SK-N-MC (cell line): ENCODE measurements around the gene ZNF74.
"Not testable (repeated sequence)": the region's sequence is repeated elsewhere in the genome, so short reads cannot be mapped to it uniquely, and the experiment has no call there.

Experiments used
- EZH2 ChIP-seq: fragments of 200-600 bp; sonication (generic); IDR thresholded peaks from one replicate; pipeline ENCODE4 v1.6.1; 2017; ENCODE audit warnings: antibody characterized with exemption
- POLR2AphosphoS5 ChIP-seq: IDR thresholded peaks from 2 replicates; pipeline ENCODE4 v1.6.1; 2012; ENCODE audit warnings: mild to moderate bottlenecking, low read depth, low read length, borderline replicate concordance

- TF ChIP-seq POLR2AphosphoS5, EZH2: not testable (repeated sequence)
Observed at GRCh38 chr22:20372406-20372854, 21.5 kb upstream of the ZNF74 start.
